ENCODE data around the gene WDCP.

The WDCP gene

GRCh38 chr2:24052951-24053350, 5.8 kb upstream of the WDCP start:
- Histone ChIP-seq H3K4me3 (ENCODE audit: low read depth, low read length) (no peak overlapping the region), H3K36me3 (no peaks in the 10 kb centered on the region), H3K9me3 (no peaks in the 10 kb centered on the region), H3K27me3 (no peaks in the 10 kb centered on the region), H3K4me1 (no peaks in the 10 kb centered on the region; the same call in 1 of the 2 replicates)
- no peak for TF ChIP-seq CTCF (IDR thresholded peaks at IDR 0.05; ENCODE audit: low read depth, low read length)
- DNase-seq: no peak

GRCh38 chr2:24051833-24052232, 4.6 kb upstream of the WDCP start:
- no peak for TF ChIP-seq CTCF (IDR thresholded peaks at IDR 0.05; ENCODE audit: low read depth, low read length)
- Histone ChIP-seq H3K36me3 (no peaks in the 10 kb centered on the region), H3K4me1 (peaks cover 3% of the 10 kb centered on the region), H3K27me3 (no peaks in the 10 kb centered on the region), H3K4me3 (ENCODE audit: low read depth, low read length) (no peak overlapping the region), H3K9me3 (no peaks in the 10 kb centered on the region)
- no peak for DNase-seq

- DNase-seq: peak; percentile 67
- Histone ChIP-seq H3K36me3 (no peaks in the 10 kb centered on the region), H3K4me3 (ENCODE audit: low read depth, low read length) (peak overlapping the region; percentile 80), H3K4me1 (peaks cover 3% of the 10 kb centered on the region), H3K27me3 (no peaks in the 10 kb centered on the region), H3K9me3 (no peaks in the 10 kb centered on the region)
- TF ChIP-seq CTCF (IDR thresholded peaks at IDR 0.05; ENCODE audit: low read depth, low read length): no peak
These were observed 3.1 kb upstream of the WDCP start for GRCh38 chr2:24050041-24050979.

GRCh38 chr2:24049485-24050021, 2.4 kb upstream of the WDCP start, which contains the start of gene FKBP1B:
FKBP1B (plus strand) TSS chr2:24049741; CDS start chr2:24049850, 109 bp downstream.
- TF ChIP-seq CTCF (IDR thresholded peaks at IDR 0.05; ENCODE audit: low read depth, low read length): no peak
- peaks cover 3% of the 10 kb centered on the region for H3K4me1 ChIP-seq
- DNase-seq: peak; percentile 91
- H3K36me3 ChIP-seq: no peaks in the 10 kb centered on the region
- no peaks in the 10 kb centered on the region for H3K27me3 ChIP-seq
- H3K4me3 ChIP-seq (ENCODE audit: low read depth, low read length): peak within 1 kb of the TSS; percentile 80
- H3K9me3 ChIP-seq: no peaks in the 10 kb centered on the region

GRCh38 chr2:24048769-24049484, 1.7 kb upstream of the WDCP start:
- DNase-seq: peak; percentile 19
- TF ChIP-seq CTCF (IDR thresholded peaks at IDR 0.05; ENCODE audit: low read depth, low read length): no peak
- Histone ChIP-seq H3K4me1 (peaks cover 3% of the 10 kb centered on the region), H3K9me3 (no peaks in the 10 kb centered on the region), H3K4me3 (ENCODE audit: low read depth, low read length) (peak overlapping the region; percentile 80), H3K27me3 (no peaks in the 10 kb centered on the region), H3K36me3 (no peaks in the 10 kb centered on the region)

All from BE2C (cell line).